ENCODE results near the gene RABGAP1. TPM values are rescaled to one million over a fixed set of nuclear protein-coding genes. Genes with fewer than 3 reads are reported as not detected.
A peak's percentile ranks its signal among the peaks of the same experiment; 100 is the strongest.

Gene RABGAP1
- total RNA-seq, 1 experiment from 2014 or later, result 32.1 TPM

DNA sequence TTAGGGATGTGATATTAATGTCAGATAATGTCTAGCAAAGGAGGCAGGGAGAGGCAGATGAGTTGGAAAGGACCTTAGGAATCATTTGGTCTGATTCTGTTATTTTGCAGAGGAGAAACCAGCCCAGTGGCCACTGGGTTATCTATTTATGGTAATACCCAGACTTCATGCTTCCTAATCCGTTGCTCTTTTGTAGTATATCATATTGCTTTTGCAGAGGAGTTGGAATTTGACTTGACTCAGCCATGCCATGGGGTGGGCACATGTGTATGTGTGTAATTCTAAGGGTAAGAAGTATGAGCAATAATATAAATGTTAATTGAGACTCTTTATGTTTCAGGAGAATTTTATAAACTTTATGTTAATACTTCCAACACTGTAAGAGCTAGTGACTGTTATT, 100.0 kb downstream of the RABGAP1 start:
- DNase-seq (ENCODE audit: low spot score), result no peak

DNA sequence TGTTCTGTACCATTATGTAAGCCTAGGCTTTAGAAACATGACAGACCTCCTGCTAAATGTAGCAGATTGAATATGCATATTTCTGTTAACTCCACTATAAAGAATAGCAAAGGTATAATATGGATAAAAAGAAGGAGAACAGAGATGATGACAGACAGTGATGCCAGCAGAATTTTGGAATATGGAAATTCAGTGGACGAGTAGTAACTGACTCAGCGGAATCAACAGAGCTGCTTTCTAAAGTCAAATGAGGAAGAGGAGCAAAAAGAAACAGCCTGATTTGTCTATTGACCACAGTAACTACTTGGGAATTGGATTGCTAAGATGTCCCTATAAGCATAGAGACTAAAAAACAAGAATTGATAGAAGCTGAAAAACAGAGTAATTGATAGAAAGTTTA, 100.7 kb downstream of the RABGAP1 start:
- in situ Hi-C loops (cut with HindIII; ENCODE audit: low sequenced_read_pairs), result no loop called here

More for the DNA sequence above, 100.0 kb downstream of the RABGAP1 start:
- in situ Hi-C loops (cut with HindIII; ENCODE audit: low sequenced_read_pairs), result no loop called here

DNA sequence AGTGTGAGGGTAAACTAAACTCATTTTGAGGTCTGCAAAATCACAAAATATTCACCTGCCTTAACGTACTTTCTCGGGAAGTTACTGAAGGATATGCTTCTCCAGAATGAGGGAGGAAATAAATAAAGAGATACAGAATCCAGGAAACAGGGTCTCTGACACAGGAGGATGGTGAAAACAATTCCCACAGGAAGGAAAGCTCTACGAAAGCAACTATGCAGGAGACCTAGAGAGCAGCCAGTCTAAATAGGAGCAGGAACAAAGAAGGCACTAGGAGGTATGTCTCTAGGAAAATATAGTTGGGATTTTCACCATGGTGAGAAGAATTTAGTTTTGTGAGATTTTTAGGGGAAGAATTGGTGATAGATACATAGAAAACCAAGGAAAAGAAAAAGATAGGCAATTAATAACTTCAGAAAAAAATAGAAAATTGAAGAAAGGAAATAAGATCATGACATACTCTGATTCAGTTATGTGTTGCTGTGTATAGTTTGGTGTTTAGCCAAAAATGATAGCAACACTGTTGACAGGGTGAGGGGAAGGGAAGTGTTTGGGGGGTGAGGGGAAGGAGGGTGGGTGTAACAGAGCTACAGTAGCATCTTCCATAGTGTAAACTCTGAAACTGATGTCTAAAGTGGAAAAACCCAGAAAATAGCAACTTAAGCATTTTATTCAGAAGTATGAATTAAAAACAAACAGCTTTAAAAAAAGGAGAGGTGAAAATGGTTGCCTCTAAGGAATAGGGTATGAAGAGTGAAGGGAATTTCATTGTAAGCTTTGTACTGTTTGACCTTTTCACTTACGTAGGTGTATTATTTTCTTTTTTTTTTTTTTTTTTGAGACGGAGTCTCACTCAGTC, 102.5 kb downstream of the RABGAP1 start:
- in situ Hi-C loops (cut with HindIII; ENCODE audit: low sequenced_read_pairs), result no loop called here
- DNase-seq (ENCODE audit: low spot score), result no peak

More for the DNA sequence above, 100.7 kb downstream of the RABGAP1 start:
- DNase-seq (ENCODE audit: low spot score), result no peak

DNA sequence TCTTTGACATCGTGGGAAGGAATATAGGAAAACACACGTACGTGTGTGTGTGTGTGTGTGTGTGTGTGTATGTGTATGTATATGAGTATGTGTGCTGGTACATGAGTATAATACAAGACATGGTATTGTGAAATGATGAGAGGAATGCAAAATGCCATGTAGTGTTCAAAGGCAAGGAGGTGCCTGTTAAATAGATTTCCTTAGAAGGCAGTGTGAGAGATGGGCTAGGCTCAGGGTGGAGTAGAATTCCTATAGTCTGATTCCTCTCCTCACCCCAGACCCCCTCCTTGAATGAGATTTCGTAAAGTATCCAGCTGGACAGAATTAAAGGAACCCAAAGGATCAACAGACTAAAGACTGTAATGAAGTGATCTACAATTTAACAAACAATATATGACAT, 103.8 kb downstream of the RABGAP1 start:
- in situ Hi-C loops (cut with HindIII; ENCODE audit: low sequenced_read_pairs), result no loop called here
- no peak for DNase-seq (ENCODE audit: low spot score)

DNA sequence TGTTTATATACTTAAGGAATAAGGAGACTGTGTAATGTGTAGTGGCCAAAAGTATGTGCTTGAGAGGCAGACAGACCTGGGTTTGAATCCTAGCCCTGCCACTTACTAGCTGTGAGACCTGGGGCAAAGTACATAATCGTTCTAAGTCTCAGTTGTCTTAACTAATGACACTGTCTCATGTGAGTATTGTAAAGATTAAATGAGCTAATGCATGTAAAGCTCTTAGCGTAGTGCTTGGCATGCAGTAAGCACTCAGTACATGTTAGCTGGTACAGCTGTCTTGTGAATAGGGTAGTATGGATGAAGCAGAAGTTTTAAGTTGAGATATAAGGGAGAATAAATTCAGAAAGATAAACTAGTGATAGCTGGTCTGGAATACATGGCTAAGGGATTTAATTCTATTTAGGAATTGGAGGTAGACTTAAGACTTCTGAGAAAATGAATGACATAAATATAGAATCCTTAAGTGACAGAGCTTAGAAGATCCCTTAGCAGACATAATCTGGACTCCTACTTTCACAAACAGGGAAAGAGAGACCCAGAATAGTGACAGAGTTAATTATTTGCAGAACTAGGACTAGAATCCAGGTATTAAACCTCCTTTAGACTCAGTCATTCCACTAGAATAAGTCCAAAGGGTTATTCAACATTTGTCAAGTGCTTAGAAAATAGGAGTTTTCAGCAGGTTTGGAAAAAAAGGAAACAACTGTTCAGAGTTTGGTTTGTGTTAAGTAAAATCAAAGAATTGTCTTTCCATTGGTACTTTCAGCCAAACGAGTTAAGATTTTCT, 105.8 kb downstream of the RABGAP1 start:
- DNase-seq (ENCODE audit: low spot score), result no peak
- in situ Hi-C loops (cut with HindIII; ENCODE audit: low sequenced_read_pairs), result no loop called here

DNA sequence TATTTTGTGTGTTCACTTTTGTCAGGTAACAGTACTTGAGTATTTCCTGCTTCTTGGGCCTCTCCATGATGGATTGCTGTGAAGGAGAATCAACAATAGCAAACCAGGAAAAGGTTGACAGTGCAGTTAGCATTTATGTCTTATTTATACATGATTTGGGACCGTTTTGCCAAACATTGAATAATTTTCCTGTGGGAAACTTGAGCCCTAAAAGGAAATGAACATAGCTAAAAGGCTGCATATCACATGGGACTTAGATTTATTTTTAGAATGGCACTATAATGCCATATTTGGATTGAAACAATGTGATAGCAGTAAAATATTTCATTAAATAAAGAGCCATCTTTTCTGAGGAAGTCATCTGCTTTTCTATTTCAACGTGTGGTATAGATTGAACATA, 107.9 kb downstream of the RABGAP1 start:
- peak; percentile 6 for DNase-seq (ENCODE audit: low spot score)
- in situ Hi-C loops (cut with HindIII; ENCODE audit: low sequenced_read_pairs), result no loop called here

DNA sequence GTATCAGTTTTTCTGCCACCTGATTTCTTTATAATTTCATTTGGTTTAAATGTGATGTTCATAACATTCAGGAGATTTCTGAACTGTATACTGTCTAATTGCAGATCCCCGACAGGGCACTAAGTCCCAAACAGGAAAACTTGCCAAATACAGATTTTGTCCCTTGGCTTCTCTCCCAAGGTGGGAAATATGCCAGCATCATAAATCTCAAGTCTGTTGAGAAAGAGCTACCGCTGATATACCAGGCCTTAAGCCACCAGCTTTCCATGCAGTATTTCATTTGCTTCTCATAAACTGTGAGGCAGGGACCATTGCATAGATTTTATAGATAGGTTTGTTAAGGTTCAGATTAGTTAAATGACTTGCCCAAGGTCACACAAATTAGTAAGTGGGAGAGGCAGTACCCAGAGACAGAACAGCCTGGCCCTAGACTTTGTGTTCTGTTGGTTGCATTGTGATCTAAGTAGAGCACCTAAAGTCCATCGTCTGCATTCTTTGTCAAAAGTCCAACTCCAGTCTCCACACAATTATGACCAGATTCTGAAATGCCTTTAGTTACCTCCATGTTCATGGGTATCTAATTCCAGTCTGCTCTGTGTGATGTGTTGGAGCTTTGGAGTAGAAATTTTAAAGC, 108.9 kb downstream of the RABGAP1 start:
- DNase-seq (ENCODE audit: low spot score), result peak; percentile 93

DNA sequence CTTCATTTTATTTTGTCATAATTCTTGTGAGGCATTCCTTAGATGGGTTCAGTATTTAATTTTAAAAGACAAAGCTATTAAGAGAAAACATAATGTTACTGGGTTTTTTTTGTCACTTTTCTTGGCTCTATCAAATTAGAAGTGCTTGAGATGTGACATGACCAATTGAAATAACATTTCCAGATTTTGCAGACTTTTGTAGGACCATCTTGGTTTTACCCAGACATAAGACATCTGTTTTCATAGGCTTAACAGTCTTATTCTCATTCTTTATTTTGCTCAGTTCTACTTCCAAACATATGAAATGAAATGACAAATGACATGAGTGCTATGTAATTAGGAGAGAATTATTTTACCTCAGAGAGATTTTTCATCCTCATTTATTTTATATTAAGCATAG, 112.2 kb downstream of the RABGAP1 start:
- no peak for DNase-seq (ENCODE audit: low spot score)
- in situ Hi-C loops (cut with HindIII; ENCODE audit: low sequenced_read_pairs), result no loop called here

More for the DNA sequence above, 108.9 kb downstream of the RABGAP1 start:
- in situ Hi-C loops (cut with HindIII; ENCODE audit: low sequenced_read_pairs), result no loop called here

DNA sequence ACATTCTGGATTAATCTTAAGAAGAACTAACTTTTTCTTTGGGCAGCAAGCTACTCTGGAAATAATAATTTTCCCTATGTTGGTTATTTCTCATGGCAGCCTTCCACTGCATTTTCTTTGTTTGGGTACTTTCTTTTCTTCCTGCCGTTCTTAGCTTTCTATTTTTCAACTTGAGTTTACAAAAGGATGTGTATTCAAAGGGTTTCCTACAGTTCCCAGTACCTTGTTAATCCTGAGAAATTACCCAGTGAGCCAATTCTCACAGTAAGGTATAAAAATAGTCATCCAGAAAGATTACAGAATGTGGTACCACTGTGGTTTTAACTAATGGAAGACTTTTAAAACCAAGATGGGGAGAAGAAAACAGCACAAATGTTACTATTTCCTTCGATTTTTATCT, 112.9 kb downstream of the RABGAP1 start:
- DNase-seq (ENCODE audit: low spot score), result no peak
- in situ Hi-C loops (cut with HindIII; ENCODE audit: low sequenced_read_pairs), result no loop called here

DNA sequence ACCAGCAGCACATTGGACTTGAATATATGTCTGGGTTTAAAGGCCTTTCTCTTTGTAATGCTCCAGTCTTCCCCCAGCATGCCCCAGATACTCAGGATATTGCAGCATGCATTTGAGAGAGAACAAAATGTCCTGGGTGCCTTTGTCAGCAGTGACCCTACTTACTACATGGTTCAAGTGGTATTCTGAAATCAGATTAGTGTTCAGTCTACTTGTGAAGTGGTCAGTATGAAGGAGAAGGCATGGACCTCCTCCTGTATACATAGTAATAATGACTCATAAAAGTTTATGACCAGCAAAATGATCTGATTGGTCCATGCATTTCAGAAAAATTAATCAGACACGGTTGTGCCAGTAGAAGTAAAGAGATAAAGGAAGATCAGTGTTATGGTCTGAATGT, 118.0 kb downstream of the RABGAP1 start:
- in situ Hi-C loops (cut with HindIII; ENCODE audit: low sequenced_read_pairs), result no loop called here
- no peak for DNase-seq (ENCODE audit: low spot score)

DNA sequence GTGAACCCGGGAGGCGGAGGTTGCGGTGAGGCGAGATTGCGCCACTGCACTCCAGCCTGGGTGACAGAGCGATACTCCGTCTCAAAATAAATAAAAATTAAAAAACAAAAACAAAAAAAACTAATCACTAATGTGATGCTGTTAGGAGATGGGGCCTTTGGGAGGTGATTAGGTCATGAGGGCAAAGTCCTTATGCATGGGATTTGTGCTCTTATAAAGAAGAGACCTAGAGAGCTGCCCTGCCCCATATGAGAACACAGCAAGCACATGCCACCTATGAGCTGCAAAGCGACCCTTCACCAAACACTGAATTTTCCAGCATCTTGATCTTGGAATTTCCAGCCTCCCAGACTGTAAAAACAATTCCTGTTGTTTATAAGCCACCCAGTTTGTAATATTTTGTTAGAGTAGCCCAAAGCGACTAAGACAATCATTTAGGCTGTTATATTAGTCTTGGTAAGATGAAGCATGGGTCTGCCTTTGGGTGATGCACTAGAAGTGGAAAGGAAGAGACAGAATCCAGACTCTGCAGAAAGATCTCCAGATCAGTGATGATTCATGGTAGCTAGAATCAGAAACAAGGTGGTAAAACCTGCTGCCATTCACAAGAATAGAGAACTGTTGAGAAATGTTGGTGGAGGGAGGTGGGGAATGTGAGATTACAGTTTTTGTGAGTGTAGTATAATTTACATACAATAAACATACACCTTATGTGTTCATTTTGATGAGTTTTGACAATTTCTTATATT, 118.8 kb downstream of the RABGAP1 start:
- DNase-seq (ENCODE audit: low spot score), result no peak
- in situ Hi-C loops (cut with HindIII; ENCODE audit: low sequenced_read_pairs), result no loop called here

DNA sequence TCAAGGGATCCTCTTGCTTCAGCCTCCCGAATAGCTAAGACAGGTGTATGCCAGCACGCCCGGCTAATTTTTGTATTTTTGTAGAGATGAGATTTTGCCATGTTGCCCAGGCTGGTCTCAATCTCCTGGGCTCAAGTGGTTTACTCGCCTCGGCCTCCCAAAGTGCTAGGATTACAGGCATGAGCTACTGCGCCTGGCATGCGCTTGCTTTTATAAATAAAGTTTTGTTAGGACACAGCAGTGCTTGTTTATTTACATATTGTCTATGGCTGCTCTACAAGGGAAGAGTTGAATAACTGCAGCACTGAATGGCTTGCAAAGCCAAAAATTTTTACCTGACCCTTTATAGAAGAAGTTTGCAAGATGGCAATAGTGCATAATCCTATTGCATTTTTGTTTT, 120.4 kb downstream of the RABGAP1 start:
- in situ Hi-C loops (cut with HindIII; ENCODE audit: low sequenced_read_pairs), result no loop called here
- no peak for DNase-seq (ENCODE audit: low spot score)

DNA sequence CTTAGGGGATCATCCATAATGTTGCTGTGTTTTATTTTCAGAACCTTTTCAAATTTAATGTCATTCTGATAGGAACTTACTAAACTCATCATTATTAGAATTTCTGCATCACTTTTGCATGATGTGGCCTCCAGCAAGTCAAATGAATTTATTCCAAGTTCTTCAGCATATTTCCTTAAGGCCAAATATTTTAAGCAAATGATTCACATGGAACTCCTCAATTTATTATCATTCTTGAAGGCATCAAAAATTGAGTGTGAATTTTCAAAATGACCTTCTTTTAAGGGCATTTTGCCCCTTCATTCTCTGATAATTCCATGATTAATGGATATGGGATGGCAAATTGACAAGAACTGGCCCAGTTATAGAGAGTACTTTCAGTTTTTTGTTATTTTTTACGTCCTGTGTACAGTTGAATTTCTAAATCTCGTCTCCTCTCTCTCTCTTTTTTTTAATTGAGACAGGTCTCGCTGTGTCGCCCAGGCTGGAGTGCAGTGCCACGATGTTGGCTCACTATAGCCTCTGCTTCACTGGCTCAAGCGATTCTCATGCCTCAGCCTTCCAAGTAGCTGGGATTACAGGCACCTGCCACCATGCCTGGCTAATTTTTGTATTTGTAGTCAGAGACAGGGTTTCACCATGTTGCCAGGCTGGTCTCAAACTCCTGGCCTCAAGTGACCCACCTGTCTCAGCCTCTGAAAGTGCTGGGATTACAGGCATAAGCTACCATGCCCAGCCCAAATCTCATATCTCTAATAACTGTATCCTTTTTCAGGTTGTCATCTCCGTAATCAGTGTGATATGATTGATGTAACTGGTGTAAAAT, 121.7 kb downstream of the RABGAP1 start:
- in situ Hi-C loops (cut with HindIII; ENCODE audit: low sequenced_read_pairs), result no loop called here

DNA sequence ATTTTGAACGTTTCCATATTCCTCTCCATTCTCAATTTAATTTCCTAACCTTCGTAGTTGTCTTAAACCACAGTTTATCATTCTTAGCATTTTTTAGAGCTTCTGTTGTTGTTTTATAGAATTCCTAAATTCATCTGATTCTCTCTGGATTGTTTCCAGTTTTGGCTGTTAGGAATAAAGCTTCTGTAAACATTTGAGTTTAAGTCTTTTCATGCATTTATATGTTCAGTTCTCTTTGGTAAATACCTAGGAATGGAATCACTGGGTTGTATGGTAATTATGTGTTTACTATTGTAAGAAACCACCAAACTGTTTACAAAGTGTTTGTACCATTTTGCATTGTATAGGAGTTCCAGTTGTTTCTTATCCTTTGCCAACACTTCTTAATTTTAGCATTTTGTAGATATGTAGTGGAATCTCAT, 122.4 kb downstream of the RABGAP1 start:
- in situ Hi-C loops (cut with HindIII; ENCODE audit: low sequenced_read_pairs), result no loop called here
- DNase-seq (ENCODE audit: low spot score), result no peak

More for the DNA sequence above, 121.7 kb downstream of the RABGAP1 start:
- no peak for DNase-seq (ENCODE audit: low spot score)

DNA sequence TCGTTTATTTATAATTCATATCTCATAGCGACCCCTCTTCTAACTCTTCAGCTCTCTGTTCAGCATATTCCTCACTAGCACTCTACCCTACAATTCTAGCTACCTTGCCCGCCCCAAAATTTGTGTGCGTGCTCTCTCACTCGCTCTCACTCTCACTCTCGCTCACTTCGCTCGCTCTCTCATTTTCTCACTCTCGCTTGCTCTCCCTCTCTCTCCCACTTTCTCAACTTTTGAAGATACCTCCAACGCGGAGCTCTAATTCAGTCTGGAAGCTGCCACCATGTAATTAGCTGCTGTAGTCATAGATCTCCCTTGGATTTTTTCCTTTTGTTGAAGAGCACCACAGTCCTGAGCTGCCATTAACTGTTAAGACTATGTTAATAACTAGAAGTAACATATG, 123.1 kb downstream of the RABGAP1 start:
- in situ Hi-C loops (cut with HindIII; ENCODE audit: low sequenced_read_pairs), result no loop called here
- DNase-seq (ENCODE audit: low spot score), result no peak

DNA sequence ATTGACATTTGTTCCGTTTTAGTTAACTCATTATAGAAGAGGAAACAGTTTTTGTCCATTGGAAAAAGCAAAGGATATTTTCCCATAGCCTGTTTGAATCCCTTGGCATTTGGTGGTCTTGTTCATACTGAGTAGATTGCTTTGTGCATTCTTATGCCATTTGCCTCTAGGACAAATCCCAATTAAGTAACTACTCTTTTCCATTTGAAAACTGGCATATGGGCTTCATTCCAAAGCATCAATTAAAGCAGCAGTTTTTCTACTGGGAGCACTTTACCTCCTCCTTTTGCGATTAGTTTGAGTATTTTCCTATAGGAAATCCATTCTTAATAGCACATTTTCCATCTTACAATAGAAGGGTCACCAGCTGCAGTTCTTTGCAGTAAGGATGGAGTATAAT, 123.9 kb downstream of the RABGAP1 start:
- in situ Hi-C loops (cut with HindIII; ENCODE audit: low sequenced_read_pairs), result no loop called here
- no peak for DNase-seq (ENCODE audit: low spot score)

DNA sequence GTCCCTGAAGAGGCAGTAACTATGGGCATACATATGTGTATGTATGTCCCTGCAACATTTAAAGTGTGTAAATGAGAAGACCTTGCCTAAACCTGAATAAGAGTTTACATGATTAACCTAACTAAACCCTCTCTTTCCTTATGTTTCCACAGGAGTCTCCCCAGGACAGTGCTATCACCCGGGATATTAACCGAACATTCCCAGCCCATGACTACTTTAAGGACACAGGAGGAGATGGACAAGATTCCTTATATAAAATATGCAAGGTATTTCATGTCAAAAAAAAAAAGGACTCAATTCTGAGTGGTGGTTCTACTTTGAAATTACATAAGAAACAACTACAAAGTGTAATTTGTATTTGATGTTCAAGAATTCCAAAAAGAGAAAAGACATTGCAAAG, 124.4 kb downstream of the RABGAP1 start:
- in situ Hi-C loops (cut with HindIII; ENCODE audit: low sequenced_read_pairs), result no loop called here
- DNase-seq (ENCODE audit: low spot score), result no peak

DNA sequence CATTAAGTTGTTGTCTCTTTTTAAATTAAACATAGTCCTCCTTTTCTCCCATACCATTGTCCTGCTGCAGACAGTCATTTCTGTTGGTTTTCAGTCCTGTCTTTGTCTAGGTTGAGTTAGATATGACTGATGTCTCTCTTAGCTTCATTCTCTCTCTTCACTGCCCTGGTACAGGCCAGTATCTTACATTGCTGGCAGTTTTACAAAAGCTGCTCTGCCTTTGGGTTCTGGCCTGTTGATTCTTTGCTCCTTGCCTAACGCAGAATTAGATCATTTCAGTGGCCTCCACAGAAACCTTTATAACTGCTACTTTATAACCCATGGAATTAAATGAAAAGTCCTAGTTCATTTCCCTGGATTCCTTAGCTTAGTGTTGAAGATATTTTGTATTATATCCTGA, 126.3 kb downstream of the RABGAP1 start:
- in situ Hi-C loops (cut with HindIII; ENCODE audit: low sequenced_read_pairs), result no loop called here
- no peak for DNase-seq (ENCODE audit: low spot score)
